Measurements from ENCODE around the gene ADGRG3. TPM values are rescaled to one million over a fixed set of nuclear protein-coding genes. Genes with fewer than 3 reads are reported as not detected.

The ADGRG3 gene
- total and polyA plus RNA-seq, 2 of the 13 experiments (the other 11 are each of a cell fraction or from before 2014, with no cell fraction given), result 2.7 to 11.8 TPM

- TF ChIP-seq ZNF142 (CRISPR knock-in tag; IDR thresholded peaks at IDR 0.05), result no peak
- no peak for TF ChIP-seq ARNT2 (CRISPR knock-in tag; IDR thresholded peaks at IDR 0.05; ENCODE audit: low read depth)
- no peak for TF ChIP-seq HHEX (CRISPR knock-in tag; IDR thresholded peaks at IDR 0.05)
- no peak for TF ChIP-seq ZNF816 (CRISPR knock-in tag; IDR thresholded peaks at IDR 0.05; ENCODE audit: borderline replicate concordance)
Measured at GRCh38 chr16:57683636-57684545, 15.8 kb downstream of the ADGRG3 start (continued).

Data from HepG2 (cell line).